ENCODE data around the gene KRT76.

DNA sequence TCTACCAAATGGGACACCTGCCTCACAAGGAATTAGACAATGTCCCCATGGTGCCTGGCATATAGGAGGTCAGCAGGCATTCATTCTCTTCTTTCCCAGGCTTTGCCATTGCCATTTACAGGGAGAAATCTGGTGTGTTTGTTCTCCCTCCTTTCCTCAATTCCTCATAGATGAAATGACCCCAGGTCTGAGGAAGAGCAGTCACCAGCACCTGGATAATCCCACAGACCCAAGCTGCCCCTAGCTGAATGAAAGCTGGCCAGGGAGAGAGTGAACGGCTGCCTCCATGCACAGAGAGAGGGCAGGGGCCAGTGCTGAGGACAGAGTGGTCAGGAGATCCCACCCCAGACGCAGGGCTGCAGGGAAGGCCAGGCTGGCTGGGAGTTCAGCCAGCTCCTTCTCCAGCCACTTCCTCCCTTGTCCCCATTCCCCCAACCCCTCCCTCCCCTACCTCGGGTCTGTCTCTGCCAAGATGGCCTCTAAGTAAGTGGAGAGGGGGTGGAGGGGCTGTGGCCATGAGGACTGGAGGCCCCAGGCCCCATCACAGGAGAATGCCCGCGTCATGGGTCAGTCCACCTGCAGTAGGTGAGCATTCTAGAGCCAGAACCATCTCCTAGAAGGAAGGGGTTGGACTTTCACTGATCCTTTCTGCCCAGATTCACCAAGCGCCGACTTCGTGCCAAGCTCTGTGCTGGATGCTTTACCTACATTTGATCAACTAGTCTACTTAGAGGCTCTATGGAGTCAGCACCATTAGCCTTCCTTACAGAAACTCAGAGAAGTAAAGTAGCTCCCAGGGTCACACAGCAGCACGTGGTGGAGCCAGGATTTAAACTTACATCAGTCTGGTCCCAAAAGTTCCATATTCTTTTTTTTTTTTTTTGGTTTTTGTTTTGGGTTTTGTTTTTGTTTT, 38.8 kb upstream of the KRT76 start:
- TF ChIP-seq, protein P1, sequence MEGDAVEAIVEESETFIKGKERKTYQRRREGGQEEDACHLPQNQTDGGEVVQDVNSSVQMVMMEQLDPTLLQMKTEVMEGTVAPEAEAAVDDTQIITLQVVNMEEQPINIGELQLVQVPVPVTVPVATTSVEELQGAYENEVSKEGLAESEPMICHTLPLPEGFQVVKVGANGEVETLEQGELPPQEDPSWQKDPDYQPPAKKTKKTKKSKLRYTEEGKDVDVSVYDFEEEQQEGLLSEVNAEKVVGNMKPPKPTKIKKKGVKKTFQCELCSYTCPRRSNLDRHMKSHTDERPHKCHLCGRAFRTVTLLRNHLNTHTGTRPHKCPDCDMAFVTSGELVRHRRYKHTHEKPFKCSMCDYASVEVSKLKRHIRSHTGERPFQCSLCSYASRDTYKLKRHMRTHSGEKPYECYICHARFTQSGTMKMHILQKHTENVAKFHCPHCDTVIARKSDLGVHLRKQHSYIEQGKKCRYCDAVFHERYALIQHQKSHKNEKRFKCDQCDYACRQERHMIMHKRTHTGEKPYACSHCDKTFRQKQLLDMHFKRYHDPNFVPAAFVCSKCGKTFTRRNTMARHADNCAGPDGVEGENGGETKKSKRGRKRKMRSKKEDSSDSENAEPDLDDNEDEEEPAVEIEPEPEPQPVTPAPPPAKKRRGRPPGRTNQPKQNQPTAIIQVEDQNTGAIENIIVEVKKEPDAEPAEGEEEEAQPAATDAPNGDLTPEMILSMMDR (IDR thresholded peaks at IDR 0.05; ENCODE audit: insufficient read depth, low read length, poor library complexity, severe bottlenecking): no peak
- TF ChIP-seq EZH2phosphoT487 (conservative IDR thresholded peaks at IDR 0.05; ENCODE audit: low read length): no peak
